Endothelial cell (in vitro differentiated cells): Measurements from ENCODE around the gene TAF4. TPM values are rescaled to one million over a fixed set of nuclear protein-coding genes. Genes with fewer than 3 reads are reported as not detected.

Experiments used
- DNase-seq: peaks from one replicate; pipeline ENCODE4 v3.0.0; 2021; ENCODE audit warnings: low spot score
- H3K27ac Mint-ChIP-seq: one replicate; pipeline ENCODE4 v1.8.0; 2021; ENCODE audit warnings: mixed read lengths, inconsistent platforms; ENCODE audit not compliant: unreplicated experiment
- H3K27me3 Mint-ChIP-seq: one replicate; pipeline ENCODE4 v1.8.0; 2021; ENCODE audit warnings: mild to moderate bottlenecking, moderate library complexity, mixed read lengths, inconsistent platforms; ENCODE audit not compliant: unreplicated experiment
- H3K36me3 Mint-ChIP-seq: one replicate; pipeline ENCODE4 v1.8.0; 2021; ENCODE audit warnings: mild to moderate bottlenecking, low read depth, mixed read lengths, inconsistent platforms; ENCODE audit not compliant: unreplicated experiment
- H3K4me1 Mint-ChIP-seq: one replicate; pipeline ENCODE4 v1.8.0; 2021; ENCODE audit warnings: mild to moderate bottlenecking, mixed read lengths, inconsistent platforms; ENCODE audit not compliant: unreplicated experiment
- H3K4me3 Mint-ChIP-seq: one replicate; pipeline ENCODE4 v1.8.0; 2021; ENCODE audit warnings: mild to moderate bottlenecking, mixed read lengths, inconsistent platforms; ENCODE audit not compliant: unreplicated experiment
- H3K9me3 Mint-ChIP-seq: one replicate; pipeline ENCODE4 v1.8.0; 2021; ENCODE audit warnings: mixed read lengths, inconsistent platforms; ENCODE audit not compliant: unreplicated experiment
- CTCF ChIP-seq: fragments of 200-600 bp; sonication (generic); IDR thresholded peaks from one replicate; pipeline ENCODE4 v1.5.0; 2021; ENCODE audit warnings: antibody characterized with exemption; ENCODE audit not compliant: unreplicated experiment
- total RNA-seq: library from RNA; stranded (reverse); fragmentation: NEBNext Ultra II Directional; extraction: Animal tissue kit (Norgen Biotek cat#: 25700); gene quantifications from one replicate; pipeline ENCODE4 v1.2.1, GENCODE V29; 2021; ENCODE audit not compliant: unreplicated experiment

The TAF4 gene
- total RNA-seq, 1 donor from 2014 or later: 14.2 TPM

GRCh38 chr20:62043131-62043914 lies 22.4 kb downstream of the TAF4 start:
- Mint-ChIP-seq H3K4me3 (no peak overlapping the region), H3K27me3 (peaks cover 2% of the 10 kb centered on the region), H3K9me3 (no peaks in the 10 kb centered on the region), H3K36me3 (no peaks in the 10 kb centered on the region), H3K4me1 (peaks cover 19% of the 10 kb centered on the region), H3K27ac (no peak overlapping the region)
- DNase-seq: no peak
- TF ChIP-seq CTCF: no peak

- no peak overlapping the region for H3K27ac Mint-ChIP-seq
- peaks cover 19% of the 10 kb centered on the region for H3K4me1 Mint-ChIP-seq
- peaks cover 4% of the 10 kb centered on the region for H3K36me3 Mint-ChIP-seq
- DNase-seq: no peak
- no peak for TF ChIP-seq CTCF
- H3K9me3 Mint-ChIP-seq: no peaks in the 10 kb centered on the region
- H3K4me3 Mint-ChIP-seq: no peak overlapping the region
- peaks cover 2% of the 10 kb centered on the region for H3K27me3 Mint-ChIP-seq
Observed at GRCh38 chr20:62042025-62042820, 23.5 kb downstream of the TAF4 start.

GRCh38 chr20:62040933-62041332 lies 24.7 kb downstream of the TAF4 start:
- TF ChIP-seq CTCF: no peak
- Mint-ChIP-seq H3K27ac (no peak overlapping the region), H3K27me3 (peaks cover 2% of the 10 kb centered on the region), H3K36me3 (peaks cover 4% of the 10 kb centered on the region), H3K9me3 (no peaks in the 10 kb centered on the region), H3K4me3 (no peak overlapping the region), H3K4me1 (peaks cover 17% of the 10 kb centered on the region)
- DNase-seq: no peak

- Mint-ChIP-seq H3K27me3 (peaks cover 2% of the 10 kb centered on the region), H3K4me3 (no peak overlapping the region), H3K4me1 (peaks cover 14% of the 10 kb centered on the region), H3K27ac (no peak overlapping the region), H3K9me3 (no peaks in the 10 kb centered on the region), H3K36me3 (peaks cover 4% of the 10 kb centered on the region)
- DNase-seq: no peak
- no peak for TF ChIP-seq CTCF
Observed at GRCh38 chr20:62040381-62040922, 25.2 kb downstream of the TAF4 start.
